Osteoblast (primary cell): ENCODE data around the gene ZXDC. TPM values are rescaled to one million over a fixed set of nuclear protein-coding genes. Genes with fewer than 3 reads are reported as not detected.

Experiments used
- DNase-seq: peaks from one replicate; pipeline ENCODE4 v3.0.0; 2011; ENCODE audit warnings: low spot score, mixed read lengths; ENCODE audit not compliant: insufficient read length; ENCODE audit errors: missing footprints
- H2AFZ ChIP-seq: 2 replicates; pipeline ENCODE4 v1.6.0; 2011; ENCODE audit warnings: mild to moderate bottlenecking, low read length
- H3K27ac ChIP-seq: 2 replicates; pipeline ENCODE4 v1.5.1; 2011; ENCODE audit warnings: mild to moderate bottlenecking, low read depth, low read length, moderate library complexity
- H3K27me3 ChIP-seq: 2 replicates; pipeline ENCODE4 v1.6.0; 2012; ENCODE audit warnings: mild to moderate bottlenecking, control low read depth, inconsistent platforms, low read length, moderate library complexity; ENCODE audit not compliant: insufficient read depth
- H3K36me3 ChIP-seq: 2 replicates; pipeline ENCODE4 v1.5.1; 2011; ENCODE audit warnings: mild to moderate bottlenecking, low read length, control low read depth, moderate library complexity; ENCODE audit not compliant: insufficient read depth
- H3K4me1 ChIP-seq: 2 replicates; pipeline ENCODE4 v1.5.1; 2011; ENCODE audit warnings: mild to moderate bottlenecking, low read length, control low read depth, moderate library complexity; ENCODE audit not compliant: insufficient read depth
- H3K4me2 ChIP-seq: 2 replicates; pipeline ENCODE4 v1.6.0; 2011; ENCODE audit warnings: mild to moderate bottlenecking, low read length; ENCODE audit not compliant: insufficient read depth
- H3K4me3 ChIP-seq: fragments of 200-600 bp; sonication (generic); 3 replicates; pipeline ENCODE4 v1.5.1; 2012; ENCODE audit warnings: mild to moderate bottlenecking, low read length, inconsistent platforms; ENCODE audit not compliant: insufficient read depth
- H3K79me2 ChIP-seq: 2 replicates; pipeline ENCODE4 v1.6.0; 2012; ENCODE audit warnings: mild to moderate bottlenecking, low read length, control low read depth, inconsistent platforms; ENCODE audit not compliant: insufficient read depth
- H3K9me3 ChIP-seq: 2 replicates; pipeline ENCODE4 v1.5.1; 2011; ENCODE audit warnings: low read depth, low read length, control low read depth
- H4K20me1 ChIP-seq: 2 replicates; pipeline ENCODE4 v1.6.0; 2012; ENCODE audit warnings: mild to moderate bottlenecking, low read length, control low read depth; ENCODE audit not compliant: insufficient read depth
- total RNA-seq: library from RNA; depleted of rRNA; stranded (reverse); fragments of >200 nt; gene quantifications from 2 replicates; pipeline ENCODE4 v1.2.3, GENCODE V29; 2012
- TF ChIP-seq, protein P1 (sequence below): IDR thresholded peaks from 2 replicates; pipeline ENCODE4 v1.5.1; 2011; ENCODE audit warnings: mild to moderate bottlenecking, low read depth, low read length, moderate library complexity; ENCODE audit errors: extremely low read depth

The ZXDC gene
- total RNA-seq, 1 donor: 27.1 TPM

- TF ChIP-seq, protein P1, sequence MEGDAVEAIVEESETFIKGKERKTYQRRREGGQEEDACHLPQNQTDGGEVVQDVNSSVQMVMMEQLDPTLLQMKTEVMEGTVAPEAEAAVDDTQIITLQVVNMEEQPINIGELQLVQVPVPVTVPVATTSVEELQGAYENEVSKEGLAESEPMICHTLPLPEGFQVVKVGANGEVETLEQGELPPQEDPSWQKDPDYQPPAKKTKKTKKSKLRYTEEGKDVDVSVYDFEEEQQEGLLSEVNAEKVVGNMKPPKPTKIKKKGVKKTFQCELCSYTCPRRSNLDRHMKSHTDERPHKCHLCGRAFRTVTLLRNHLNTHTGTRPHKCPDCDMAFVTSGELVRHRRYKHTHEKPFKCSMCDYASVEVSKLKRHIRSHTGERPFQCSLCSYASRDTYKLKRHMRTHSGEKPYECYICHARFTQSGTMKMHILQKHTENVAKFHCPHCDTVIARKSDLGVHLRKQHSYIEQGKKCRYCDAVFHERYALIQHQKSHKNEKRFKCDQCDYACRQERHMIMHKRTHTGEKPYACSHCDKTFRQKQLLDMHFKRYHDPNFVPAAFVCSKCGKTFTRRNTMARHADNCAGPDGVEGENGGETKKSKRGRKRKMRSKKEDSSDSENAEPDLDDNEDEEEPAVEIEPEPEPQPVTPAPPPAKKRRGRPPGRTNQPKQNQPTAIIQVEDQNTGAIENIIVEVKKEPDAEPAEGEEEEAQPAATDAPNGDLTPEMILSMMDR: no peak
These were observed 77.0 kb downstream of the ZXDC start for GRCh38 chr3:126398423-126399350.

GRCh38 chr3:126397610-126398422, 77.9 kb downstream of the ZXDC start:
- TF ChIP-seq, protein P1: no peak
- Histone ChIP-seq H3K27me3 (peaks cover 41% of the 10 kb centered on the region), H3K27ac (no peak overlapping the region), H3K4me1 (no peaks in the 10 kb centered on the region), H3K4me2 (no peak overlapping the region), H4K20me1 (no peaks in the 10 kb centered on the region), H3K36me3 (no peaks in the 10 kb centered on the region), H3K79me2 (no peaks in the 10 kb centered on the region), H3K4me3 (no peak overlapping the region), H3K9me3 (no peaks in the 10 kb centered on the region), H2AFZ (no peak overlapping the region)
- peak; percentile 43 for DNase-seq

More at GRCh38 chr3:126398423-126399350, 77.0 kb downstream of the ZXDC start:
- peaks cover 35% of the 10 kb centered on the region for H3K27me3 ChIP-seq
- H3K27ac ChIP-seq: no peak overlapping the region
- no peaks in the 10 kb centered on the region for H3K79me2 ChIP-seq
- H4K20me1 ChIP-seq: no peaks in the 10 kb centered on the region
- no peaks in the 10 kb centered on the region for H3K9me3 ChIP-seq
- H2AFZ ChIP-seq: no peak overlapping the region
- no peak overlapping the region for H3K4me3 ChIP-seq
- DNase-seq: peak; percentile 59
- H3K4me1 ChIP-seq: no peaks in the 10 kb centered on the region
- no peaks in the 10 kb centered on the region for H3K36me3 ChIP-seq
- no peak overlapping the region for H3K4me2 ChIP-seq

DNA sequence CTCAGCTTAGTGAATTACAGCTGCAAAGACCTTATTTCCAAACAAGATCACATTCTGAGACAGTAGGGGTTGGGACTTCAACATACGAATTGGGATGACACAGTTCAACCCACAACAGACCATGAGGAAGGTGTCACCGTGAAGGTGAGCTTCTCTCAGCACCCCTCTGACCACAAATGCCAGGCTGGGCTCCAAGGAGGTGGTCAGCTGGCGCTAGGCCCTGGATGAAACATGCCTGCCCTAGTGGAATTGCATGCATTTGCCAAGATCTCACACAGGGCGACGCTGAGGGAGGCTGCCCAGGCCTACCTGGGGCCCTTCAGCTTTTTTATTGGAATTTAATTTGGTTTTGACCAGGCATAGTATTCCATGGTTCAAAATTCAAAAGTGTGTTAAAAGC, 79.2 kb downstream of the ZXDC start:
- TF ChIP-seq, protein P1: no peak
- H4K20me1 ChIP-seq: no peaks in the 10 kb centered on the region
- H3K27me3 ChIP-seq: peaks cover 41% of the 10 kb centered on the region
- no peaks in the 10 kb centered on the region for H3K79me2 ChIP-seq
- no peak overlapping the region for H3K4me3 ChIP-seq
- no peak overlapping the region for H3K4me2 ChIP-seq
- H3K36me3 ChIP-seq: no peaks in the 10 kb centered on the region
- no peaks in the 10 kb centered on the region for H3K4me1 ChIP-seq
- H3K9me3 ChIP-seq: no peaks in the 10 kb centered on the region
- no peak overlapping the region for H3K27ac ChIP-seq
- DNase-seq: peak; percentile 42
- no peak overlapping the region for H2AFZ ChIP-seq
